ENCODE measurements around the gene TMOD3.

Gene TMOD3

GRCh38 chr15:51863131-51863530 is 33.7 kb downstream of the TMOD3 start:
- H3K27me3 Mint-ChIP-seq: no peaks in the 10 kb centered on the region
- H3K27ac Mint-ChIP-seq: no peak overlapping the region
- H3K4me3 Mint-ChIP-seq: no peak overlapping the region
- intact Hi-C loops (cut with micrococcal nuclease): loop anchor here (5.0 kb wide), 1 partner anchor 36 kb away; the partner anchor contains the start of gene TMOD3
- peaks cover 24% of the 10 kb centered on the region for H3K4me1 Mint-ChIP-seq (ENCODE audit: low read depth)
- H3K9me3 Mint-ChIP-seq: no peaks in the 10 kb centered on the region
- H3K36me3 Mint-ChIP-seq (ENCODE audit: low read depth): peaks cover 73% of the 10 kb centered on the region

GRCh38 chr15:51864408-51865056 is 35.1 kb downstream of the TMOD3 start:
- Mint-ChIP-seq H3K4me3 (no peak overlapping the region), H3K27ac (no peak overlapping the region), H3K4me1 (ENCODE audit: low read depth) (peaks cover 24% of the 10 kb centered on the region)

GRCh38 chr15:51865317-51865716 is 35.9 kb downstream of the TMOD3 start:
- H3K4me3 Mint-ChIP-seq: no peak overlapping the region
- no peaks in the 10 kb centered on the region for H3K27me3 Mint-ChIP-seq
- peaks cover 18% of the 10 kb centered on the region for H3K4me1 Mint-ChIP-seq (ENCODE audit: low read depth)
- no peaks in the 10 kb centered on the region for H3K9me3 Mint-ChIP-seq
- H3K36me3 Mint-ChIP-seq (ENCODE audit: low read depth): peaks cover 75% of the 10 kb centered on the region
- intact Hi-C loops (cut with micrococcal nuclease): no loop called here
- no peak overlapping the region for H3K27ac Mint-ChIP-seq

More at GRCh38 chr15:51864408-51865056, 35.1 kb downstream of the TMOD3 start:
- no peaks in the 10 kb centered on the region for H3K9me3 Mint-ChIP-seq
- peaks cover 75% of the 10 kb centered on the region for H3K36me3 Mint-ChIP-seq (ENCODE audit: low read depth)
- no peaks in the 10 kb centered on the region for H3K27me3 Mint-ChIP-seq
- intact Hi-C loops (cut with micrococcal nuclease): loop anchor here (5.0 kb wide), 1 partner anchor 37 kb away; the partner anchor contains the start of gene TMOD3

- Mint-ChIP-seq H3K4me1 (ENCODE audit: low read depth) (peaks cover 15% of the 10 kb centered on the region), H3K36me3 (ENCODE audit: low read depth) (peaks cover 79% of the 10 kb centered on the region), H3K27ac (no peak overlapping the region), H3K4me3 (no peak overlapping the region), H3K27me3 (no peaks in the 10 kb centered on the region), H3K9me3 (no peaks in the 10 kb centered on the region)
- intact Hi-C loops (cut with micrococcal nuclease): no loop called here
Observed at GRCh38 chr15:51866161-51866560, 36.7 kb downstream of the TMOD3 start.

GRCh38 chr15:51866751-51867150 is 37.3 kb downstream of the TMOD3 start:
- no peaks in the 10 kb centered on the region for H3K27me3 Mint-ChIP-seq
- H3K9me3 Mint-ChIP-seq: no peaks in the 10 kb centered on the region
- H3K27ac Mint-ChIP-seq: no peak overlapping the region
- H3K4me1 Mint-ChIP-seq (ENCODE audit: low read depth): peaks cover 9% of the 10 kb centered on the region
- H3K36me3 Mint-ChIP-seq (ENCODE audit: low read depth): peaks cover 83% of the 10 kb centered on the region
- intact Hi-C loops (cut with micrococcal nuclease): no loop called here
- H3K4me3 Mint-ChIP-seq: no peak overlapping the region

- intact Hi-C loops (cut with micrococcal nuclease): no loop called here
- Mint-ChIP-seq H3K4me3 (no peak overlapping the region), H3K27me3 (no peaks in the 10 kb centered on the region), H3K9me3 (no peaks in the 10 kb centered on the region), H3K36me3 (ENCODE audit: low read depth) (peaks cover 85% of the 10 kb centered on the region), H3K4me1 (ENCODE audit: low read depth) (peaks cover 5% of the 10 kb centered on the region), H3K27ac (no peak overlapping the region)
Observed at GRCh38 chr15:51869060-51869421, 39.6 kb downstream of the TMOD3 start.

GRCh38 chr15:51870774-51871173 is 41.3 kb downstream of the TMOD3 start:
- H3K36me3 Mint-ChIP-seq (ENCODE audit: low read depth): peaks cover 85% of the 10 kb centered on the region
- no peaks in the 10 kb centered on the region for H3K9me3 Mint-ChIP-seq
- no peak overlapping the region for H3K27ac Mint-ChIP-seq
- no peak overlapping the region for H3K4me3 Mint-ChIP-seq
- peaks cover 13% of the 10 kb centered on the region for H3K4me1 Mint-ChIP-seq (ENCODE audit: low read depth)
- intact Hi-C loops (cut with micrococcal nuclease): no loop called here
- H3K27me3 Mint-ChIP-seq: no peaks in the 10 kb centered on the region

- H3K36me3 Mint-ChIP-seq (ENCODE audit: low read depth): peaks cover 84% of the 10 kb centered on the region
- no peak overlapping the region for H3K27ac Mint-ChIP-seq
- peaks cover 18% of the 10 kb centered on the region for H3K4me1 Mint-ChIP-seq (ENCODE audit: low read depth)
- H3K27me3 Mint-ChIP-seq: no peaks in the 10 kb centered on the region
- H3K4me3 Mint-ChIP-seq: no peak overlapping the region
- no peaks in the 10 kb centered on the region for H3K9me3 Mint-ChIP-seq
- intact Hi-C loops (cut with micrococcal nuclease): no loop called here
Observed at GRCh38 chr15:51874751-51875644, 45.5 kb downstream of the TMOD3 start.

- intact Hi-C loops (cut with micrococcal nuclease): no loop called here
- H3K4me1 Mint-ChIP-seq (ENCODE audit: low read depth): peaks cover 18% of the 10 kb centered on the region
- peaks cover 82% of the 10 kb centered on the region for H3K36me3 Mint-ChIP-seq (ENCODE audit: low read depth)
- H3K4me3 Mint-ChIP-seq: no peak overlapping the region
- no peaks in the 10 kb centered on the region for H3K9me3 Mint-ChIP-seq
- no peaks in the 10 kb centered on the region for H3K27me3 Mint-ChIP-seq
- no peak overlapping the region for H3K27ac Mint-ChIP-seq
Observed at GRCh38 chr15:51876169-51876568, 46.7 kb downstream of the TMOD3 start.

GRCh38 chr15:51878446-51879386 is 49.3 kb downstream of the TMOD3 start:
- H3K27ac Mint-ChIP-seq: no peak overlapping the region
- no peak overlapping the region for H3K4me3 Mint-ChIP-seq
- H3K4me1 Mint-ChIP-seq (ENCODE audit: low read depth): peaks cover 18% of the 10 kb centered on the region
- H3K9me3 Mint-ChIP-seq: no peaks in the 10 kb centered on the region
- no peaks in the 10 kb centered on the region for H3K27me3 Mint-ChIP-seq
- intact Hi-C loops (cut with micrococcal nuclease): no loop called here
- H3K36me3 Mint-ChIP-seq (ENCODE audit: low read depth): peaks cover 61% of the 10 kb centered on the region

- Mint-ChIP-seq H3K27me3 (no peaks in the 10 kb centered on the region), H3K4me1 (ENCODE audit: low read depth) (peaks cover 15% of the 10 kb centered on the region), H3K27ac (no peak overlapping the region), H3K9me3 (no peaks in the 10 kb centered on the region), H3K36me3 (ENCODE audit: low read depth) (peaks cover 59% of the 10 kb centered on the region), H3K4me3 (no peak overlapping the region)
- intact Hi-C loops (cut with micrococcal nuclease): no loop called here
Observed at GRCh38 chr15:51879555-51879954, 50.1 kb downstream of the TMOD3 start.

GRCh38 chr15:51883271-51883837 is 53.9 kb downstream of the TMOD3 start:
- peaks cover 7% of the 10 kb centered on the region for H3K4me1 Mint-ChIP-seq (ENCODE audit: low read depth)
- peaks cover 49% of the 10 kb centered on the region for H3K36me3 Mint-ChIP-seq (ENCODE audit: low read depth)
- H3K4me3 Mint-ChIP-seq: no peak overlapping the region
- H3K27me3 Mint-ChIP-seq: no peaks in the 10 kb centered on the region
- no peaks in the 10 kb centered on the region for H3K9me3 Mint-ChIP-seq
- H3K27ac Mint-ChIP-seq: no peak overlapping the region
- intact Hi-C loops (cut with micrococcal nuclease): no loop called here

GRCh38 chr15:51884041-51884440 is 54.6 kb downstream of the TMOD3 start:
- H3K4me3 Mint-ChIP-seq: no peak overlapping the region
- H3K27me3 Mint-ChIP-seq: no peaks in the 10 kb centered on the region
- H3K9me3 Mint-ChIP-seq: no peaks in the 10 kb centered on the region
- intact Hi-C loops (cut with micrococcal nuclease): no loop called here
- H3K27ac Mint-ChIP-seq: no peak overlapping the region
- H3K36me3 Mint-ChIP-seq (ENCODE audit: low read depth): peaks cover 55% of the 10 kb centered on the region
- peaks cover 5% of the 10 kb centered on the region for H3K4me1 Mint-ChIP-seq (ENCODE audit: low read depth)
